H9 (cell line): ENCODE measurements around the gene CSTF3. TPM values are rescaled to one million over a fixed set of nuclear protein-coding genes. Genes with fewer than 3 reads are reported as not detected.

Experiments
- DNase-seq: peaks from one replicate; pipeline ENCODE4 v3.0.0-alpha.2; 2017
- H2AFZ ChIP-seq: one replicate; pipeline ENCODE4 v1.6.1; 2013; ENCODE audit warnings: mild to moderate bottlenecking, low read length, control low read depth, moderate library complexity
- H2AK5ac ChIP-seq: 2 replicates; pipeline ENCODE4 v1.6.1; 2013; ENCODE audit warnings: low read length, control low read depth, mixed read lengths; ENCODE audit not compliant: insufficient read length
- H2BK120ac ChIP-seq: one replicate; pipeline ENCODE4 v1.6.1; 2013; ENCODE audit warnings: low read depth, mild to moderate bottlenecking, low read length, control low read depth, inconsistent platforms; ENCODE audit not compliant: poor library complexity, severe bottlenecking
- H2BK12ac ChIP-seq: 2 replicates; pipeline ENCODE4 v1.6.1; 2013; ENCODE audit warnings: low read length, control low read depth, mixed read lengths, low read depth; ENCODE audit not compliant: insufficient read length
- H2BK15ac ChIP-seq: 2 replicates; pipeline ENCODE4 v1.6.1; 2013; ENCODE audit warnings: low read depth, low read length, control low read depth
- H2BK20ac ChIP-seq: one replicate; pipeline ENCODE4 v1.6.1; 2013; ENCODE audit warnings: low read depth, mild to moderate bottlenecking, low read length, control low read depth, inconsistent platforms; ENCODE audit not compliant: poor library complexity, severe bottlenecking
- H2BK5ac ChIP-seq: 2 replicates; pipeline ENCODE4 v1.6.1; 2013; ENCODE audit warnings: low read length, control low read depth, mixed read lengths; ENCODE audit not compliant: insufficient read length
- H3K14ac ChIP-seq: 2 replicates; pipeline ENCODE4 v1.6.1; 2013; ENCODE audit warnings: low read length, control low read depth; ENCODE audit not compliant: insufficient read depth
- H3K18ac ChIP-seq: 2 replicates; pipeline ENCODE4 v1.6.1; 2013; ENCODE audit warnings: low read depth, mild to moderate bottlenecking, mixed read lengths, low read length, control low read depth; ENCODE audit not compliant: insufficient read length
- H3K23ac ChIP-seq: 2 replicates; pipeline ENCODE4 v1.6.1; 2013; ENCODE audit warnings: low read length, control low read depth, mixed read lengths, low read depth; ENCODE audit not compliant: insufficient read length
- H3K23me2 ChIP-seq: 2 replicates; pipeline ENCODE4 v1.6.1; 2013; ENCODE audit warnings: low read depth, mild to moderate bottlenecking, mixed read lengths, low read length, control low read depth; ENCODE audit not compliant: insufficient read length, poor library complexity, severe bottlenecking
- H3K27ac ChIP-seq: 2 replicates; pipeline ENCODE4 v1.5.1; 2013; ENCODE audit warnings: low read length, control low read depth, mixed read lengths, low read depth; ENCODE audit not compliant: insufficient read length
- H3K27me3 ChIP-seq: 2 replicates; pipeline ENCODE4 v1.6.1; 2013; ENCODE audit warnings: low read length, control low read depth, inconsistent platforms; ENCODE audit not compliant: insufficient read depth
- H3K4ac ChIP-seq: 2 replicates; pipeline ENCODE4 v1.6.1; 2013; ENCODE audit warnings: low read depth, mild to moderate bottlenecking, control low read depth, inconsistent platforms, low read length, moderate library complexity
- H3K4me1 ChIP-seq: 2 replicates; pipeline ENCODE4 v1.6.1; 2013; ENCODE audit warnings: low read length, control low read depth, inconsistent platforms; ENCODE audit not compliant: insufficient read depth
- H3K4me2 ChIP-seq: 2 replicates; pipeline ENCODE4 v1.6.1; 2013; ENCODE audit warnings: low read length, control low read depth, mixed read lengths; ENCODE audit not compliant: insufficient read length, insufficient read depth
- H3K56ac ChIP-seq: 2 replicates; pipeline ENCODE4 v1.6.1; 2013; ENCODE audit warnings: low read depth, mild to moderate bottlenecking, mixed read lengths, low read length, control low read depth; ENCODE audit not compliant: insufficient read length
- H3K79me1 ChIP-seq: 2 replicates; pipeline ENCODE4 v1.6.1; 2013; ENCODE audit warnings: low read depth, mild to moderate bottlenecking, moderate library complexity, low read length, control low read depth, inconsistent platforms; ENCODE audit not compliant: insufficient read depth, poor library complexity, severe bottlenecking
- H3K79me2 ChIP-seq: 2 replicates; pipeline ENCODE4 v1.6.1; 2013; ENCODE audit warnings: low read length, control low read depth, inconsistent platforms; ENCODE audit not compliant: insufficient read depth
- H3K9ac ChIP-seq: 2 replicates; pipeline ENCODE4 v1.6.1; 2013; ENCODE audit warnings: low read length, control low read depth, mixed read lengths; ENCODE audit not compliant: insufficient read length; ENCODE audit errors: extremely low read depth
- H3K9me3 ChIP-seq: one replicate; pipeline ENCODE4 v1.6.1; 2013; ENCODE audit warnings: low read depth, low read length, inconsistent platforms; ENCODE audit not compliant: control insufficient read depth
- H3T11ph ChIP-seq: one replicate; pipeline ENCODE4 v1.6.1; 2013; ENCODE audit warnings: mild to moderate bottlenecking, low read length, control low read depth, inconsistent platforms
- H4K20me1 ChIP-seq: one replicate; pipeline ENCODE4 v1.6.1; 2013; ENCODE audit not compliant: control insufficient read depth, insufficient read length, insufficient read depth
- H4K5ac ChIP-seq: 2 replicates; pipeline ENCODE4 v1.6.1; 2013; ENCODE audit warnings: low read depth, mild to moderate bottlenecking, mixed read lengths, low read length, control low read depth; ENCODE audit not compliant: insufficient read length
- H4K8ac ChIP-seq: replicated peaks from 2 replicates; pipeline ENCODE4 v1.6.1; 2013; ENCODE audit warnings: low read length, control low read depth, mixed read lengths, low read depth; ENCODE audit not compliant: insufficient read length
- H4K91ac ChIP-seq: 2 replicates; pipeline ENCODE4 v1.6.1; 2013; ENCODE audit warnings: low read depth, mild to moderate bottlenecking, moderate library complexity, mixed read lengths, low read length, control low read depth; ENCODE audit not compliant: insufficient read length
- H3K27ac Mint-ChIP-seq, 3 experiments: 2 replicates in 2 of 3; 3 replicates in 1 of 3; pipeline ENCODE4 v1.8.0; 2020 to 2021; ENCODE audit warnings: mixed read lengths in 3 of 3, mild to moderate bottlenecking in 1 of 3, moderate library complexity in 1 of 3
- H3K27me3 Mint-ChIP-seq: 2 replicates; pipeline ENCODE4 v1.8.0; 2021; ENCODE audit warnings: low read depth, mild to moderate bottlenecking, moderate library complexity, mixed read lengths
- H3K36me3 Mint-ChIP-seq, 3 experiments: 2 replicates in 2 of 3; 3 replicates in 1 of 3; pipeline ENCODE4 v1.8.0; 2020 to 2021; ENCODE audit warnings: low read depth in 3 of 3, mixed read lengths in 3 of 3; ENCODE audit not compliant: insufficient read depth in 1 of 3
- H3K4me1 Mint-ChIP-seq, 2 experiments: 2 replicates each; pipeline ENCODE4 v1.8.0; 2020; ENCODE audit warnings: mixed read lengths in 2 of 2
- H3K4me3 Mint-ChIP-seq, 2 experiments: 2 replicates in 1 of 2; 3 replicates in 1 of 2; pipeline ENCODE4 v1.8.0; 2020 to 2021; ENCODE audit warnings: mild to moderate bottlenecking in 2 of 2, mixed read lengths in 2 of 2, moderate library complexity in 1 of 2
- H3K9me3 Mint-ChIP-seq, 2 experiments: 2 replicates in 1 of 2; 3 replicates in 1 of 2; pipeline ENCODE4 v1.8.0; 2020; ENCODE audit warnings: mild to moderate bottlenecking in 2 of 2, mixed read lengths in 2 of 2, moderate library complexity in 1 of 2
- CTCF ChIP-seq: fragments of 200-600 bp; sonication (generic); conservative IDR thresholded peaks from 3 replicates; pipeline ENCODE4 v1.8.0; 2021; ENCODE audit warnings: antibody characterized with exemption, mild to moderate bottlenecking
- WGBS: extraction: QIAGEN DNeasy Blood & Tissue Kit; methylation state at CpG from one replicate; pipeline ENCODE4 v1.1.7; 2013; ENCODE audit warnings: missing lambda C conversion rate, low lambda C conversion rate, mixed read lengths; ENCODE audit not compliant: insufficient read length; ENCODE audit errors: extremely low coverage; 5-methylcytosine and 5-hydroxymethylcytosine counted together
- total RNA-seq: library from RNA; stranded (reverse); gene quantifications from 2 replicates; pipeline ENCODE4 v1.2.1, GENCODE V29; 2021

Gene CSTF3
- total RNA-seq, 1 experiment from 2014 or later: 41.5 TPM

GRCh38 chr11:33162831-33163230 lies 1.6 kb upstream of the CSTF3 start:
- no peak overlapping the region for H2AFZ ChIP-seq
- no peak overlapping the region for H2BK15ac ChIP-seq
- H4K5ac ChIP-seq: no peak overlapping the region
- H4K20me1 ChIP-seq: no peaks in the 10 kb centered on the region
- no peaks in the 10 kb centered on the region for H3K9me3 ChIP-seq
- H4K91ac ChIP-seq: no peak overlapping the region
- H3K4me1 ChIP-seq: peaks cover 2% of the 10 kb centered on the region; the same call in 1 of the 2 replicates
- no peak overlapping the region for H4K8ac ChIP-seq
- no peak overlapping the region for H3K18ac ChIP-seq
- H3T11ph ChIP-seq: no peak overlapping the region
- no peak overlapping the region for H3K4ac ChIP-seq
- H3K23me2 ChIP-seq: peaks cover 8% of the 10 kb centered on the region
- no peak overlapping the region for H3K27ac Mint-ChIP-seq
- peaks cover 22 to 39% (median 23%) of the 10 kb centered on the region in 3 experiments for H3K36me3 Mint-ChIP-seq
- no peak overlapping the region for H3K27ac ChIP-seq
- H2BK12ac ChIP-seq: no peak overlapping the region
- peaks cover 31% of the 10 kb centered on the region; the same call in 1 of the 2 replicates for H3K79me2 ChIP-seq
- H2BK20ac ChIP-seq: no peak overlapping the region
- peak overlapping the region; percentile 4 to 9; a peak in 3 of 5 replicates for H3K4me3 Mint-ChIP-seq
- no CpG with 5 or more reads among the region's 8 CpGs for WGBS
- H3K4me2 ChIP-seq: no peak overlapping the region
- H3K14ac ChIP-seq: no peak overlapping the region
- H3K4me1 Mint-ChIP-seq: peaks cover 23 to 29% of the 10 kb centered on the region in 2 experiments
- H3K27me3 ChIP-seq: no peaks in the 10 kb centered on the region
- H2BK120ac ChIP-seq: no peak overlapping the region
- no peak overlapping the region for H3K9ac ChIP-seq
- H3K9me3 Mint-ChIP-seq: peaks cover 4 to 13% of the 10 kb centered on the region in 2 experiments; a peak in 3 of 5 replicates
- no peaks in the 10 kb centered on the region for H3K27me3 Mint-ChIP-seq
- H3K79me1 ChIP-seq: no peaks in the 10 kb centered on the region
- no peak overlapping the region for H3K56ac ChIP-seq
- H2AK5ac ChIP-seq: no peak overlapping the region
- H2BK5ac ChIP-seq: no peak overlapping the region
- H3K23ac ChIP-seq: no peak overlapping the region
- DNase-seq: no peak
- TF ChIP-seq CTCF: no peak
